GM12864 (cell line): Measurements from ENCODE around the gene CHD5.

Source experiments
- DNase-seq: peaks from one replicate; pipeline ENCODE4 v3.0.0-alpha.2; 2011; ENCODE audit warnings: low read depth
- H3K4me3 ChIP-seq: 2 replicates; pipeline ENCODE4 v1.5.1; 2011; ENCODE audit warnings: mild to moderate bottlenecking, low read depth, low read length, control low read depth
- TF ChIP-seq, protein P1 (sequence below): IDR thresholded peaks from 2 replicates; pipeline ENCODE4 v1.5.1; 2011; ENCODE audit warnings: low read depth, mild to moderate bottlenecking, moderate library complexity, low read length, control low read depth, inconsistent platforms; ENCODE audit errors: missing control alignments

CHD5 gene

DNA sequence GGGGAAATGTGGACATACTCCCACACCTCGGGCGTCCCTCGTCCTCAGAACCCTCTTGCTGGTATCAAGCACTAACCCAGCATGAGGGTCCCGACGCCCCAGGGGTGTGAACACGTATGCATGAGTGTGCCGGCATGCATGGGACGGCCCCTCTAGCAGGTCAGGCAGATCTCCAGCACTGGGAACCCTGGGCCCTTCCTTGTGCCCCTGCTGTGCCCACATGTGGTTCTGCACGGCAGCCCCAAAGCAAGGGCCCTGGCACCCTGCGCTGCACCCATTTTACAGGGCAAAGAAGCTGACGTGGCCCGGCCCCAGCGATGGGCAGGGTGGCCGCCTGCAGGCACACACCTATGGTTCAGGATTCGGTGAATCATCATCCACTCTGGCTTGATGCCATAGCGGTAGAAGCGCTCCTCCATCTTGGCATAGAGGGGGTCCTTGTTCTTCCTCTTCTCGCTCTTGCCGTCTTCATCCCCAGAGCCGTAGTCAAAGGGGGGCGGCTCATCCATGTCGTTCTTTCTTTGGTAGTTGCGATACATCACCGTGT, 34.2 kb downstream of the CHD5 start:
- DNase-seq = no peak
- no peak overlapping the region for H3K4me3 ChIP-seq
- TF ChIP-seq, protein P1, sequence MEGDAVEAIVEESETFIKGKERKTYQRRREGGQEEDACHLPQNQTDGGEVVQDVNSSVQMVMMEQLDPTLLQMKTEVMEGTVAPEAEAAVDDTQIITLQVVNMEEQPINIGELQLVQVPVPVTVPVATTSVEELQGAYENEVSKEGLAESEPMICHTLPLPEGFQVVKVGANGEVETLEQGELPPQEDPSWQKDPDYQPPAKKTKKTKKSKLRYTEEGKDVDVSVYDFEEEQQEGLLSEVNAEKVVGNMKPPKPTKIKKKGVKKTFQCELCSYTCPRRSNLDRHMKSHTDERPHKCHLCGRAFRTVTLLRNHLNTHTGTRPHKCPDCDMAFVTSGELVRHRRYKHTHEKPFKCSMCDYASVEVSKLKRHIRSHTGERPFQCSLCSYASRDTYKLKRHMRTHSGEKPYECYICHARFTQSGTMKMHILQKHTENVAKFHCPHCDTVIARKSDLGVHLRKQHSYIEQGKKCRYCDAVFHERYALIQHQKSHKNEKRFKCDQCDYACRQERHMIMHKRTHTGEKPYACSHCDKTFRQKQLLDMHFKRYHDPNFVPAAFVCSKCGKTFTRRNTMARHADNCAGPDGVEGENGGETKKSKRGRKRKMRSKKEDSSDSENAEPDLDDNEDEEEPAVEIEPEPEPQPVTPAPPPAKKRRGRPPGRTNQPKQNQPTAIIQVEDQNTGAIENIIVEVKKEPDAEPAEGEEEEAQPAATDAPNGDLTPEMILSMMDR = no peak

DNA sequence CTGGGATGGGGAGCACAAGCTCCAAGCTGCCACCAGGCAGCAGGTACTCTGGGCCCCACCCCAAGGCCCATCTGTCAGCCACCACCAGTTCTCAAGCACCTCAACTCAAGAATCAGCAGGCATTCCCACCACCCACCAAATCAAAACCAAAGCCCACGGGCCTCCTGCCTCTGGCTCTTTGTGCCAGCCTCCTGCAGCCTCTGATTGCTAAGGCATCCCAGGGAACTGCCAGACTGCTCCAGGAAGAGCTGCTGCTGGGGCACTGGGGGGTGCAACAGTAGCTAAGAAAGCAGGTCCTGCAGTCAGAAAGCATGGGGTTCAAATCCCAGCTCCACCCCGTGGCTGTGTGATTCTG, 34.7 kb downstream of the CHD5 start:
- TF ChIP-seq, protein P1 = no peak
- H3K4me3 ChIP-seq = no peak overlapping the region
- no peak for DNase-seq

DNA sequence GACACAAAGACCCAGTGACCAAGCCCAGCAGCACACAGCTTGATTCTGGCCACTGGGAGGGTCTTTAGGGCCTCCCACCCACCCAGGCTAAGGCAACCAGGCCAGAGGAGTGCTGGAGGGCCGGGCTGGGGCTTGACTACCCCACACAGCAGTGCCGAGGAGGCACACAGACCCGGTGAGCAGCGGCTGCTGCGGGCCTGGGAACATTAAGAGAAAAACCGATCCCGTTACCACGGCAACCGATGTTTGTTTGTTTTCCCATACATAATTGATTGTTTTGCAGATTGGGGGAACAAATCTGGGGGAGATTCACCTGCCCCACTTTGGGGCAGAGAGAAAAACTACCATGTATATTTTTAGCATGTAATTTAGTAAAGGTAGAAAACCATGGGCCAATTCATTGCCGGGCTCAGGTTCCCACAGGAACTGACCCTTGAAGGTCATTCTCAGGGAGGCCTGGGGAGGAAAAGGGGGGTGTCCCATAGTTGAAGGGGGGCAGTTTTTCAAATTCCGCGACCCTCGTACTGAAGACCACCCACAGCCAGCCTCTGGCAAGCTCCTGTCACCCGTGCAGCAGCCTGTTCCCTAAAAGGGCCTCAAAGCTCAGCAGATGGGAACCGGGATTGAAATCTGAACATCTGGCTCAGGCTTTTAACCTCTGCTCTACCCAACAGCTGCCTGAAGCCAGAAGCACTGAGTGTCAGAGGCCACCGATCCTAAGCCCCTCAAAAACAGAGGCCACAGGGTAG, 35.3 kb downstream of the CHD5 start:
- DNase-seq = no peak
- no peak overlapping the region for H3K4me3 ChIP-seq
- TF ChIP-seq, protein P1 = no peak

DNA sequence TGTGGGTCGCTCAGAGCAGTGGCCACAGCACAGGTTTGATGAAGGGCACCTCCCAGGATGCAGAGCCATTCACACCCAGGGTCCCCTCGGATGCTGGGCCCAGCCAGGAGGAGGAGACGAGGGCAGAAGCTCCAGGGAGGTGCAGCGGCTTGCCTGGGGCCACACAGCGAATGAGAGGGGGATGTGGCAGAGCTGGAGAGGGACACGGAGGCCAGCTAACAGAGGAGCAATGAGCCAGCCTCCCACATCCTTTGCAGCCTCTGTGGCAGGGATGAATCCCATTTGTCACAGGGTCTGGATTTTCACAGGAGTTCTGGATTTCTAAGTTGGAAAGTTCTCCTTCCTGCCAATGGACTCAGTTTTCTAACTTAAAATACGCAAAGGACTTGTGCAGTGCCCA, 35.9 kb downstream of the CHD5 start:
- no peak for DNase-seq
- TF ChIP-seq, protein P1 = no peak

DNA sequence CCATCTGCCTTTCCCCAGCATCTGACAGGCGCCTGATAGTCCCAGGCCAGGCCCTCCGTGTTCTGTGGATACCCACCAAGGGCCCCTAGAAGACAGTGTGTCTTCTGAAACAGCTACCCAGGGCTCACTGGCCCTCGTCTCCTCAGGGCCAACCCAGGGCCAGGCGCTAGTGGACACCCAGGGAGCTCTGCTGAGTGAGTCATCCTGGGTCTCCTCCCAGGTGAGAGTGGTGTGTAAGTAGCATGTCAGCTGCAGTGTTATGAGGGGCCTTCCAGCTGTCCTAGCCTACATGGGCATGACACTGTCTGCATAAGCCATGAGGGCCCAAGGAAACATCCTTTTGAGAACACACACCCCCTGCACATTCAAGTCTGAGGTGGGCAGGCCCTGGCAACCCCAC, 36.7 kb downstream of the CHD5 start:
- DNase-seq = no peak
- TF ChIP-seq, protein P1 = no peak

More for the DNA sequence above, 35.9 kb downstream of the CHD5 start:
- H3K4me3 ChIP-seq = no peak overlapping the region

DNA sequence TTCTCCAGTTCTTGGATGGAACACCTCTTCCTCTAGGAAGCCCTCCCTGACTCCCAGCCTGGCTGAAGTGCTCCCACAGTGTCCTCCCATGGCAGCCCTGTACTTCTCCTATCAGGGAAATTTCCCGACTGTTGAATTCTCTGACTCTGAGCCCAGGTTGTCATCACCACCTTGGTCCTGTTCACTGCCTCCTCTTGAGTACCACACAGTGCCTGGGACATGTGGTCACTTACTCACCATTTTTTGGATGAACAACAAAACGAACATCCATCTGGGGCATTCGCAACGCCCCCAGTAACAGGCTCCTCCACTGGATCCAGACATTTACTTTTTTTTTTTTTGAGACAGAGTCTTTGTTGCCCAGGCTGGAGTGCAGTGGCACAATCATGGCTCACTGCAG, 37.4 kb downstream of the CHD5 start:
- no peak for DNase-seq
- no peak overlapping the region for H3K4me3 ChIP-seq
- TF ChIP-seq, protein P1 = no peak

More for the DNA sequence above, 36.7 kb downstream of the CHD5 start:
- no peak overlapping the region for H3K4me3 ChIP-seq
